GM19372 (cell line): ENCODE measurements around the gene SNX17.
A peak's percentile ranks its signal among the peaks of the same experiment; 100 is the strongest.
"Not testable (repeated sequence)": the region's sequence is repeated elsewhere in the genome, so short reads cannot be mapped to it uniquely, and the experiment has no call there.

Experiments used
- ATAC-seq: cut with Tn5 transposase; IDR thresholded peaks from one replicate; pipeline ENCODE4 v1.9.1; 2021; ENCODE audit warnings: mild to moderate bottlenecking, low read depth, moderate library complexity; ENCODE audit not compliant: unreplicated experiment

Gene SNX17

GRCh38 chr2:27393225-27393624 lies 22.8 kb downstream of the SNX17 start:
- ATAC-seq, result no peak

- ATAC-seq, result no peak
These were observed 28.5 kb downstream of the SNX17 start for GRCh38 chr2:27398962-27399361.

GRCh38 chr2:27400348-27401135 lies 30.1 kb downstream of the SNX17 start:
- ATAC-seq, result no peak

GRCh38 chr2:27407798-27408491 lies 37.5 kb downstream of the SNX17 start:
- no peak for ATAC-seq

- ATAC-seq, result peak; percentile 3
These were observed 38.3 kb downstream of the SNX17 start for GRCh38 chr2:27408601-27409320.

- ATAC-seq, result peak; percentile 94
These were observed 39.1 kb downstream of the SNX17 start, which contains the start of gene PPM1G for GRCh38 chr2:27409321-27410073. Gene PPM1G (minus strand): TSS chr2:27409591. CDS start chr2:27409422, 169 bp downstream.

GRCh38 chr2:27412419-27413152 lies 42.2 kb downstream of the SNX17 start:
- ATAC-seq, result no peak

GRCh38 chr2:27416151-27416550 lies 45.7 kb downstream of the SNX17 start:
- no peak for ATAC-seq

- no peak for ATAC-seq
These were observed 50.6 kb downstream of the SNX17 start for GRCh38 chr2:27420996-27421395.

GRCh38 chr2:27421660-27422250 lies 51.3 kb downstream of the SNX17 start:
- no peak for ATAC-seq

- ATAC-seq, result no peak
These were observed 52.5 kb downstream of the SNX17 start for GRCh38 chr2:27422958-27423357.

- not testable (repeated sequence) for ATAC-seq
These were observed 54.6 kb downstream of the SNX17 start for GRCh38 chr2:27425039-27425438.
